T1000 (cell line): Measurements from ENCODE around the gene CALHM5.

Experiments used
- DNase-seq: peaks from one replicate; lab custom pipeline; 2025; ENCODE audit warnings: mixed read lengths; lab: John Stamatoyannopoulos, UW

The CALHM5 gene

DNA sequence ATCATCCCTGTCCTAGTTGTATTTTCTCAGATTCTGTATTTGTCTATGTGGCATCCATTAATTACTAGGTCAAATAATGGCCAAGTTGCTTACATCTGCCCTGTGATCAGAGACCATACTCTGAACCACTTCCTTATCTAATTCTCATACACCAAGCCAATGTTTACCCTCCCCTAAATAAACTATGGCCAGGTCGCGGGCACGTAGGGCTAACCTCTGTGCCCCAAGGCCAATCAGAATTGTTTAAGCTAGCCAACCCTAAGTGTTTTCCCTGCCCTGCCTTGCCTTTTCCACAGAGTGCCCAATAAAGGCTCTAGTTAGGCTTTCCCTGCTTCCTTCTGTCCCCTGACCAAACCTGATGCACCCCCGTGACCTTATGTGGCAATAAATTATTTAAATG, 39.4 kb downstream of the CALHM5 start:
- DNase-seq, result no peak

DNA sequence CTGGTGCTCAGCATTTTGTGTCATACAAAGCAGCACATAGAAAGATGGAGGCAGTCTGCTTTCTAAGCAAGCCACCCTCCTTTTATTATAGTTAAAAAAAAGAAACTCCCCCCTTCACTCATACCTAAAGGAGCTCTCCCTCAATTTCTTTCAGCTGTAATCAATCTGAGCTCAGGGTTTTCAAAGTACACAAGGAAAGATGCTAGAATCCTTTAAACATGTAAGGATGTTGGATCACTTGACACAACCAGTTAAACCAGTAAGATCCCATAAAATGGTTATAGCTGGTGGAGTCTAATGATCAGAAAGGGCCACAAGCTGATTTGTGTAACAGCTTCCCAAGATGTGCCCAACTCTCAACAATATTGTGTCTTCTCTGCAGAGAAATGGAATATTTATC, 42.0 kb downstream of the CALHM5 start, which contains the start of gene CALHM4:
Gene CALHM4, plus strand, starts transcription at position 301 of the 400 bp plus-strand sequence. Its CDS starts 43 bp downstream, at position 344.
- no peak for DNase-seq

DNA sequence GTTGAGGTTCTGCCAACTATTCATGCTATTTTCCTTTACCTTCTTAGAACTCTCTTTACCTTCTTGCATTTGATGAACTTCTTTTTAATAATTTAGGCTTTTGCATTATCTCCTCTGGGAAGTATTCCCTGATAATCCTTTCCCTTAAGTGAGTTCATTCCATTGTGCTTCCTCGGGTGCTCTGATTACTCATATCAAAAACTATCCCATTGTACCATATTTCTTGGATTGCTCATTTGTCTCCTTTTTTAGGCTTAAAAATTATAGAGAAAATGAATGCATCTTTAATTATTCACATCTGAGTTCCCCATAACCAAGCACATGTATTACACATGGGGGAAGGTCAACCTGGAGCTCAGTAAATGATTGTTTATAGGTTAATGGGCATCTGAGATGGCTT, 44.6 kb downstream of the CALHM5 start:
- DNase-seq, result no peak

DNA sequence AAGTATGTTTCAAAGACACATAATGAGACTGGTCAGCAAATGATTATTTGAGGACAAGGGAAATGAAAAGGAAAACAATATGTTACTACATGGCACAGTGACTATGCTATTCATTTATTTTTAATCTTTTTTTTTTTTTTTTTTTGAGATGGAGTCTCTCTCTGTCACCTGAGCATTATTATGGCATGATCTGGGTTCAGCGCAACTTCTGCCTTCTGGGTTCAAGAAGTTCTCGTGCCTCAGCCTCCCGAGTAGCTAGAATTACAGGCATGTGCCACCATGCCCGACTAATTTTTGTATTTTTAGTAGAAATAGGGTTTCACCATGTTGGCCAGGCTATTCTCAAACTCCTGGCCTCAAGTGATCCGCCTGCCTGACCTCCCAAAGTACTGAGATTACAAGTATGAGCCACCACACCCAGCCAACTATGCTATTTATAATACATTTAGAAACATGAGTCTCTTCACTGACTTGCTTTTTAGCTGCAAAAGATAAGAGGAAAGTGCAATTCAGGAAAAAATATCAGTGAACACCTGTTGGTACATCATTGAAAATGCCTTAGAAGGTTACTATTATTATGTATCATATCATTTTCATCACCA, 45.5 kb downstream of the CALHM5 start:
- DNase-seq, result no peak

DNA sequence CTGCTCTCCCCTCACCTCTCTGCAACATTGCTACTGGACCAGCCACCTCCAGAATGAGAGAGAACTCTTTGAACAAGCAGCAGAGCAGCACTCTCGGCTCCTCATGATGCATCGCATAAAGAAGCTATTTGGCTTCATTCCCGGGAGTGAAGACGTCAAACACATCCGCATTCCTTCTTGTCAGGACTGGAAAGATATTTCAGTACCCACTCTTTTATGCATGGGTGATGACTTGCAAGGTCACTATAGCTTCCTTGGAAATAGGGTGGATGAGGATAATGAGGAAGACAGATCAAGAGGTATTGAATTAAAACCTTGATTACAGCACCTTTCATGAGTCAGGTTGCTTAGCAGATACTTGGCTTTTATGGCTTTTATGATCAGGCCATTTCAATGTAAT, 46.5 kb downstream of the CALHM5 start:
- peak; percentile 41 for DNase-seq

DNA sequence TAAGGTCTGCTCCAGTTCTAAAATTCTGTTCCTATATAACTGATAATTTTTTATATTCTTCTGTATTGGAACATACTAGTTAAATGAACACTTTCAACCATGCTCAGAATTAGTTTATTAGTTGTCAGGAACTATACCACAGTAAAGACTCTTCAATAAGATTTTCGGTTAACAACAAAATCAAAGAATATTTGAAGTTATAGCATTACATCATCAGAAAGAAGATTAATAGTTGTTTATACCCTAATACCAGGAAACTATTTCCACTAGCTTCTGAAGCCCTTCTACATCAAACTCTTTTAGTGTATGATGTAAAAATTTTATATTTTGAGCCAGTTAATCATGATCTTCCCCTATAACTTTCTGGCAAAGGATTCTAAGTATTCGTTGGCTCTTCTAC, 48.7 kb downstream of the CALHM5 start:
- DNase-seq, result no peak

DNA sequence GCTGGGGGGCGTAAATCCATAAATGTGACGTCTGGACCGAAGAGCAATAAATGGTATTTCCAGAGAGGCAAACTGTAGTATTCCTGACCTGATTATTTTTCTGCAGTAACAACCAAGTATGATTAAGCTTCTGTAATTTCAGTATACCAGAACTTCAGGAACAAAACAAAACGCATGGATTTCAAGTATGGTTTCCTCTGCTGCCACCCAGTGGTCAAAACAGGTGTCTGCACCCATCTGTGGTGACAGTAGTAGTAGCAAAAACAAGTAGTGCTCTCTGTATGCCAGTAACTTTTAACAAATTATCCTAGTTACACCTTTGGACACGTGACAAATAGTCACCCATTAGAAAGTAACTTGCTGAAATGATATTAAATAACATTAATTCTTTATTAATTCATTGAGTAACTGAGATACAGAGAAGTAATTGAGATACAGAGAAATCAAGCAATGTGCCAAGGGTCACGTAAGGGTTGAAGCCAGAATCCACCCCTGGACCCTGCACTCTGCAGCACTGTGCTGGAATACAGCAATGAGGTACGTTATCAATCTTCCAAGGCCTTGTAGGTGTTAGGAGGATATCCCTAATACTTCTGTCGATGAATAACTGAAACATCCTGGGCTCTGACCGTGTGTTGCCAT, 50.1 kb downstream of the CALHM5 start:
- peak; percentile 48 for DNase-seq

DNA sequence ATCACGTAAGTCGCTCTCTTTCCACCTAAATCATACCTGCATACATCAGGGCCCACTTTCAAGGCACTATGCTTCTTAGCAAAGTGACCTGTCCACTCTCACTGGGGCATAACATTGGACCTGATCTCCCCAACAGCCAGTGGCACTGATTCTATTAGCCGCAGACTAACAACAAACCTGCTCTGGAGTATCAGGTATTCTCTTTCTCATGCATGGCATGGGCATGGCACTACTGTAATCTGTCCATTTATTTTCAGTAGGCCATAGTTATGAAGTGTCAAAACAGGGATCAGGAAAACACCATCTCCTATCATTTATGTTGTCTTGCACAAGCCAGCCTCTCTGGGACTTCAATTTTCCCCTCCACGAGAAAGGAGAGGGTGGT, 50.6 kb downstream of the CALHM5 start:
- DNase-seq, result no peak

DNA sequence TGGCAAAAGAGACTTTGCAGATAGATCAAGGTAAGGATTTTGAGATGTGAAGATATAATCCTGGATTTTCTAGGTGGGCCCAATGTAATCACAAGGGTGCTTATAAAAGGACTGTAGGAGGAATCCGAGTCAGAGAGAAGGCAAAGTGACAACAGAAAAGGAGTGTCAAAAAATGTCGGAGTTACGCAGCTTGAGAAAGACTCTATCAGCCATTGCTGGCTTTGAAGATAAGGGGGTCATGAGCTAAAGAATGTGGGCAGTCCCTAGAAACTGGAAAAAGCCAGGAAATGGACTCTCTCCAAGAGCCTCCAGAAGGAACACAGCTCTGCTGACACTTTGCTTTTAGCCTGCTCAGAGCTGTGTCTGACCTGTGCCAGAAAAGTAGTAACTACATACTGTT, 51.2 kb downstream of the CALHM5 start:
- DNase-seq, result no peak

DNA sequence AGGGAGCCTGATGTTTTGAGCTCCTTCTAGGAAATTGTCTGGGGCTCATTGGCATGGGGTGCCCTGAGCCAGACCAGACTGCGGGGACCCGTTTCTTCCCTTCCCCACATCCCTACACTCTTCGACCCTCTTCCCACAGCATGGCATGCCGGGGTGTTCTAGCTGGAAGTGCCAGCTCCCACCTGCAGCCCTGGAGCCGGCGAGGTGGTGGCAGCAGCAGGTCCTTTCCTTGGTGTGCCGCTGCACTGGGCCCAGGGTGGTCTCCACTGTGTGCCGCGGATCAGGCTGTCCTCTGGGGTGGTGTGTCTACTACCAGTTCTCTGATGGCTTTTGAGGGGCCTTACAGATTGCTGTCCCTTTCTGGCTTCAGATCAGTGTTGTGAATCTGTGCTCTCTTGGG, 52.4 kb downstream of the CALHM5 start:
- DNase-seq, result no peak

DNA sequence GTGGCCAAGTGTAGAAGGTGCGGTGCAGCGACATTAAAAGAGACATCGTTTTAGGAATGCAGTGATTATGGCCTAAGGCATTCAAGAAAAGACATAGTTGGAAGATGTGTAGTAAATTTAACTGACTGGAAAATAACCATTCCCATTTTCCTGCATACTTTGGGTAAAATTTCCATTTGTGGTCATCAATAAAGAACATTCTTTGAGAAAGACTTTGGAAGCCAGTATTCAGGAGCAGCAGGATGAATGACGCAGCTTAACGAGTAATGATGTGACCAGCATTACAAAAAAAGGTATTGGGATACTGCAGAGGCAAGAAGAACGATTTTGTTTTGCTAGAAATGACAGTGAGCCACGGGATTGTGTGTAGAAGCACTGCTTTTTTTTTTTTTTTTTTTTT, 52.9 kb downstream of the CALHM5 start:
- DNase-seq, result no peak

DNA sequence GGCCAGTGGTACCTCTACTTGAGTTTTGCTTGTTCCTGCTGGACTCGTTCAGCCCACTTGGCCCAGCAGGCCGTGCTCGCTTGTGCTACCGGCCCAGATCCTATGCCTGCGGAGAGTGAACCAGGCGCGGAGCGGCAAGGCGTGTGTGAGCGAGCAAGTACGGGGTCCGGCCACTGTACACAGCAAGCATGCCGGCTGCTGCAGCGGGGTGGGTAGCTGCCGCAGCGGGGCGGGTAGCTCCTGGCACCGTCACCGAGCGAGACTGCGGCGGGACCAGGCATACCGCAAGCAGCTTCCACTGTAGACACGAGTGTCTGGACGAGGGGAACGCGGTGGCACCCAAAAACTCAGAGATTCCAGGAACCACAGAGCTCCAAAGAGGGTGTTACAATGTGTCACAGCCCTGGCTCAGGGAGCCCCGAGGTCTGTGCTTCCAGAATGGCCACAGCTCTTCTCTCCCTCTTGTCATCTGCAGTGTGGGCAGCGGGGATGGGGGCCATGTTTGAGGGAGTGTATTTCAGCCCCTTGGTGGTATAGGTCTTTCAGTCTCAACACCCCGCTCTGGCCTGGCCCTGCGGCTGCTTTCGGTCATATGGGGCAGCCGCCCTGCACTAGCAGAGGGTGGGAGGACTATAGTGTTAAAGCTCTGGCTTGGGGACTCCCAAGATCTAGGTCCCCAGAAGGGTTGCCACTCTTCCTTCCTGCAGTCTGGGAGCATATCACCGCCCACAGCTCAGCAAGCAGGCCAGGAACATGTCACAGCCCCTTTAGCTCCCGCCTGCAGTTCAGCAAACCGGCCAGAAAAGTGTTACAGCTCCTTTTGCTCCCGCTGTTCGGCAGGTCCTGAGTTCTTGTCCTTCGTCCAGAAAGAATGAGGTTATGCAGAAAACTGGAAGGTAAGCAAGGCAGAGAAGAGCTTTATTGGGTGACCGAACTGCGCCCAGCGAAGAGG, 53.8 kb downstream of the CALHM5 start:
- DNase-seq, result no peak

DNA sequence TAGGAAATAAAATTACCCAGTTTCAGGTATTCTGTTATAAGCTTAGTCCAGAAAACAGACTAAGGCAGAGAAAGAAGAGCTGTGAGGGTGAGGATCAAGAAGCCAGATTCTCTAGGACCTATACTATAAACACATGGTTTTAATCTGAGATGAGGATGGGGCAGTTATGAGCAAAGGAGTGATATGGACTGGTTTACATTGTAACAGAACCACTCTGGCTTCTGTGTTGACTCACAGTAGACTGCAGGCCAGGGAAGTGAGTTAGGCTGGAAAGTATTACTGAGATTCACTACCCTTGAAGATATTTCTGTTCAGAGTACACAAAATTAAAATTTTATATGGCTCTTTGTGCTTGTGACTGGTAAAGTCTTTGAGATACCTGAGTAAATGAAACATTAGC, 56.7 kb downstream of the CALHM5 start:
- DNase-seq, result no peak

DNA sequence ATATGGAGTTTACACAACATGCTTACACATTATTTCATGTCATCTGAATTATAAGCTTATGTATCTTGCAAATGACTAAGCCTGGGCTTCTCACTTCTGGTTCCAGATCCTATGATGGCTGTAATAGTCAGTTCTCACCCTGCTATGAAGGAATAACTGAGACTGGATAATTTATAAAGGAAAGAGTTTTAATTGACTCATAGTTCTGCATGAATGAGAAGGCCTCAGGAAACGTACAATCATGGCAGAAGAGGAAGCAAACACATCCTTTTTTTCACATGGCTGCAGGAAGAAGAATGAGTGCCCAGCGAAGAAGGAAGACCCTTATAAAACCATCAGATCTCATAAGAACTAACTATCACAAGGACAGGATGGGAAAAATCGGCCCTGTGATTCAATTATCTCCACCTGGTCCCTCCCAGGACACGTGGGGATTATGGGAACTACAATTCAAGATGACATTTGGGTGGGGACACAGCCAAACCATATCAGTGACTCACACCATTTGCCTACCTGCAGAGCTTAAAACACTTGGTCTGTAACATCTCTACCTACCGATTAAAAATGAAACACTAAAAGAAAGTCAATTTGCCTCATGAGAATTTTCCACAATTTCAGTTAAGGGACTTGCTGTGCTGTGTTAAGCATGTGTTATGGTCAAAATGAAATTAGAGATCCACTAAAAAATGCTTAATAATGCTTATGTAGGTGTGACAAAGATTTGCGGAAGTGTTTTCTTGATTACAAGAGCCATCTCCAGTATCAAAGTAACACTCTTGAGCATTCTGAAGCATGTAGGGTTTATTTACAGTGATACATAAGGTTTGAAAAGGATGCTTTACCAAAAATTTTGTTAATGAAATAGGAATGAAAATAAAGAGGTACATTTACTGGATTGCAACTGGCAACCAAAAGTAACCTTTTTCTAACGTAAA, 57.6 kb downstream of the CALHM5 start:
- DNase-seq, result no peak

DNA sequence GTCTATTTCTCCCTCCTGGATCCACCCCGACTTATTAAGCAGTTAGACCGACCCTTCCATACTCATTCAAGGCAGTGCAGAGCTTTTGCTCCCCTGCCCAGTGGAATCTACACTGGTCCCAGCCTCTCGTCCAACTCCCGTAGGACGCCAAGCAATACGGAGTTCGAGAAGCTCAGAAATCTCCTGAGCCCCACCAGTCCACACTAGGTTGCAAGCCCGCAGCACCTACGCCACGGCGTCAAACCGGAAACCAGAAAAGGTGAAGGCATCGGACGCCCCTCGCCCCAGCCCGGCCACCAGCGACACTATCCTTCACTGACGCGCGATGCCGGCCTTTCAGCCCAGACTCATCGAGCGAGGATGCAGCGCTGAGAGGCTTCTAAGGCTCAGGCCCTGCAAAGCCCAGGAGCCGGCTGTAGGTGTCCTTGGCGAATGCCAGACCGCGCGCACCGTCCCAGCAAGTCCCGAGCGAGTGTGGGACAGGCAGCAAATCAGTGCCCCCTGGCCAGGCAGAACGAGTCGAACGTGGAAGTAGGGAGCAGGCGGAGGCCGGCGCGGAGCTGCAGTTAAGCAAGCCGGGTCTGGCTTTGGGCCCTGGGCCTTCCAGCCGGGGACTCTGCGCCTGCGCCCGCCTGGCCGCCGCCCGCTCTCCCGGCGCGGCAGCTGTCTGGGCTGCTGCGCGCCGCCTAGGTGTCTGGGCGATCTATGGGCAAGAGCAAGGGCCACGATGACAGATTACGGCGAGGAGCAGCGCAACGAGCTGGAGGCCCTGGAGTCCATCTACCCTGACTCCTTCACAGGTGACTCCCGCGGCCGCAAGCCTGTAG, 59.6 kb downstream of the CALHM5 start, which contains the start of gene RWDD1:
Gene RWDD1, plus strand, starts transcription at position 649 of the 827 bp plus-strand sequence. Its CDS starts 79 bp downstream, at position 728.
- DNase-seq, result peak; percentile 98

DNA sequence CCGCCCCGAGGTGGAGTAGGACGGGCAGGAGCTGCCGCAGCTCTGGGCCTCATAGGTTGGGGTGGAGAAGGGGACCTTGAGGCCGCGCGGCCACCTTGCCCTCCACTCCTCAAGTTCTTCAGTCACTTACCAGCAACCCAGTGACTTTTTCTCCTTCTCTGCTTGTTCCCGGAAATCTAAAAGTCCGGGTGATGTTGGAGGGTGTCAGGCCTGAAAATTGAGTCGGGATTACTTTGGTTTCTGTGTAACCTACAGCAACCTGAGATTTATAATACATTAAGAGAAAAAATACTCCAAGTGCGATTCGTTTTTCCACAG, 60.2 kb downstream of the CALHM5 start:
- no peak for DNase-seq

DNA sequence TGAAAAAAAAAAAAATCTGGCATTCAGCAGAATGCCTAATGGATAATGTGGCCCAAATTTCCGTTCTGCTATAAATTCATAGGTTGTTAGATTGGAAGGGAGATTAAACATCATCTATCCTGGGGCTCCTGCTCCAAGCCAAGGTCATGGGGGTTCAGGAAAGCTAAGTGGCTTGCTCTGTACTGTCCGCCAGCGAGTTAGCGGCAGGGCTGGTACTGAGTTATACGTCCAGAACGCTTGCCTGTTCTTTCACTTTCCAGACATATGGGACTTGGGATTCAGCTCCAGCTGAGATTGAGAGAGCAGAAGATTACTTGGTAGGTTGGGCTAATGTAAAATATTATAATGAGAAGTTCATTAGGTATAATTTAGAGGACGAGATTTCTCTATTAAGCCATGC, 60.7 kb downstream of the CALHM5 start:
- no peak for DNase-seq
